Ishikawa (cell line): Measurements from ENCODE around the gene SETBP1.

Experiments
- CEBPB ChIP-seq: IDR thresholded peaks from 2 replicates; pipeline ENCODE4 v1.6.1; 2012
- CREB1 ChIP-seq: IDR thresholded peaks from 2 replicates; pipeline ENCODE4 v1.6.1; 2012; ENCODE audit warnings: low read depth
- EGR1 ChIP-seq: IDR thresholded peaks from 2 replicates; pipeline ENCODE4 v1.6.1; 2012
- EP300 ChIP-seq: IDR thresholded peaks from 2 replicates; pipeline ENCODE4 v1.6.1; 2012; ENCODE audit warnings: borderline replicate concordance
- FOXM1 ChIP-seq: IDR thresholded peaks from 2 replicates; pipeline ENCODE4 v1.6.1; 2012; ENCODE audit warnings: low read depth, borderline replicate concordance
- MAX ChIP-seq: IDR thresholded peaks from 2 replicates; pipeline ENCODE4 v1.6.1; 2012
- NFIC ChIP-seq: IDR thresholded peaks from 2 replicates; pipeline ENCODE4 v1.6.1; 2012
- RAD21 ChIP-seq: IDR thresholded peaks from 2 replicates; pipeline ENCODE4 v1.6.1; 2012; ENCODE audit warnings: low read depth
- REST ChIP-seq: IDR thresholded peaks from 2 replicates; pipeline ENCODE4 v1.6.1; 2012; ENCODE audit warnings: low read depth, mild to moderate bottlenecking
- TAF1 ChIP-seq: IDR thresholded peaks from 2 replicates; pipeline ENCODE4 v1.6.1; 2012; ENCODE audit warnings: low read depth, mild to moderate bottlenecking
- TCF12 ChIP-seq: IDR thresholded peaks from 2 replicates; pipeline ENCODE4 v1.6.1; 2012; ENCODE audit warnings: low read depth
- TEAD4 ChIP-seq: IDR thresholded peaks from 2 replicates; pipeline ENCODE4 v1.6.1; 2012
- USF1 ChIP-seq: IDR thresholded peaks from 2 replicates; pipeline ENCODE4 v1.6.1; 2012
- YY1 ChIP-seq: IDR thresholded peaks from 2 replicates; pipeline ENCODE4 v1.6.1; 2012; ENCODE audit warnings: low read depth
- ZBTB7A ChIP-seq: IDR thresholded peaks from 2 replicates; pipeline ENCODE4 v1.6.1; 2012; ENCODE audit warnings: low read depth

The SETBP1 gene

GRCh38 chr18:44699572-44700261 lies 19.0 kb downstream of the SETBP1 start:
- TF ChIP-seq MAX = no peak
- no peak for TF ChIP-seq FOXM1
- TF ChIP-seq REST = no peak
- TF ChIP-seq NFIC = no peak
- TF ChIP-seq CREB1 = no peak
- TF ChIP-seq RAD21 = no peak

- TF ChIP-seq MAX (no peak), USF1 (no peak), REST (no peak), EGR1 (no peak), TAF1 (no peak)
These were observed 20.0 kb downstream of the SETBP1 start for GRCh38 chr18:44700652-44701051.

GRCh38 chr18:44701227-44701626 lies 20.5 kb downstream of the SETBP1 start:
- TF ChIP-seq EP300 = no peak
- TF ChIP-seq MAX = no peak
- no peak for TF ChIP-seq TCF12
- no peak for TF ChIP-seq RAD21
- TF ChIP-seq YY1 = no peak
- no peak for TF ChIP-seq NFIC
- TF ChIP-seq EGR1 = no peak
- no peak for TF ChIP-seq REST
- no peak for TF ChIP-seq TAF1
- TF ChIP-seq USF1 = no peak
- TF ChIP-seq CEBPB = no peak
- no peak for TF ChIP-seq TEAD4
- no peak for TF ChIP-seq ZBTB7A
- no peak for TF ChIP-seq FOXM1
- no peak for TF ChIP-seq CREB1

- TF ChIP-seq YY1 = no peak
- no peak for TF ChIP-seq CREB1
- TF ChIP-seq USF1 = no peak
- no peak for TF ChIP-seq ZBTB7A
- no peak for TF ChIP-seq EP300
- no peak for TF ChIP-seq TEAD4
- no peak for TF ChIP-seq CEBPB
- TF ChIP-seq TAF1 = no peak
- no peak for TF ChIP-seq RAD21
- TF ChIP-seq TCF12 = no peak
- TF ChIP-seq REST = no peak
- TF ChIP-seq MAX = no peak
- no peak for TF ChIP-seq EGR1
These were observed 21.9 kb downstream of the SETBP1 start for GRCh38 chr18:44702594-44702993.
